MM.1S (cell line): ENCODE data around the gene FASTK.

Experiments used
- EZH2 ChIP-seq: fragments of 300-600 bp; sonication (generic); optimal IDR thresholded peaks from 2 replicates; pipeline ENCODE3; 2017; ENCODE audit warnings: low read depth, mild to moderate bottlenecking, antibody characterized with exemption, low read length, mixed read lengths
- EZH2phosphoT487 ChIP-seq: fragments of 300-600 bp; sonication (generic); IDR thresholded peaks from 2 replicates; pipeline ENCODE4 v1.6.1; 2018; ENCODE audit warnings: antibody characterized with exemption, low read length
- TF ChIP-seq, protein P1 (sequence below): fragments of 300-600 bp; sonication (generic); IDR thresholded peaks from 2 replicates; pipeline ENCODE4 v1.5.1; 2016; ENCODE audit warnings: antibody characterized with exemption, low read length, mixed read lengths

DNA sequence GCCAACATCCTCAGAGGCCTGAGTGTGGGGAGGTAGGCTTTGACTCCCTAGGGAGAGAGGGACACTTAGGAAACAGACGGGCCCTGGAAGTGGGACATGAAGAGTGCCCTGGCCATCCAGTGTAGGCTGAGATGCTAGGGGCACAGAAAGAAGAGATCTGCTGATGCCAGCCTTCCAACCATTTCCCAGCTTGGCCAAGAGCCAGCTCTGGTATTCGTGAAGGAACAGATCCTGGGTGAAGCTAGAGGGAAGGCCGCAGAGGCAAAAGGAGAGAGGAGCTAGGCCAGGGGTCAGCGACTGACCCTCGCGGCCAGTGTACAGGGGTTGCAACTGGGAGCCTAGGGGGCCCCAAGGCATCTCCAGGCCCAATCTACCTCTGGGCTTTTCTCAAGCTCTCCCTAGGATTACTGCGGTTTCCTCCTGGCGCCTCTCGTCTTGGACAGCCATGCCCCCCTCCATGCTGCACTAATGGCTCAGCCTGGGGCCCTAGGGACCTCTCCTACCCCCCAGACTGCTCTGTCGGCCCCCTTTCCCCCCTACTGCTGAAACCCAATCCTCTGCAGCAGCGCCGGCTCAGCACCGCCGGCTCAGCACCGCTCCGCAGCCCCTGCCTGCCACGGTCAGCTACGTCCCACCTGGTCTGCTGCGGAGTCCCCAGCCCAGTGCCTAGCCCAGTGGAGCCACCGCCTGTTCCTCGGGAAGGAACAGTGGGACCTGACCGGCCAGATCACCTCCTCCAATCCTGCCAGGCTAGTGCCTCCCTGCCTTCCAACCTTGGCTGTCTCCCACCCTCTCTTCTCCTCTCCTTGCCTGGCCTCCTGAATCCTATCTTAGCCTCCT, 32.4 kb downstream of the FASTK start, which contains the start of gene ASIC3:
- TF ChIP-seq, protein P1, sequence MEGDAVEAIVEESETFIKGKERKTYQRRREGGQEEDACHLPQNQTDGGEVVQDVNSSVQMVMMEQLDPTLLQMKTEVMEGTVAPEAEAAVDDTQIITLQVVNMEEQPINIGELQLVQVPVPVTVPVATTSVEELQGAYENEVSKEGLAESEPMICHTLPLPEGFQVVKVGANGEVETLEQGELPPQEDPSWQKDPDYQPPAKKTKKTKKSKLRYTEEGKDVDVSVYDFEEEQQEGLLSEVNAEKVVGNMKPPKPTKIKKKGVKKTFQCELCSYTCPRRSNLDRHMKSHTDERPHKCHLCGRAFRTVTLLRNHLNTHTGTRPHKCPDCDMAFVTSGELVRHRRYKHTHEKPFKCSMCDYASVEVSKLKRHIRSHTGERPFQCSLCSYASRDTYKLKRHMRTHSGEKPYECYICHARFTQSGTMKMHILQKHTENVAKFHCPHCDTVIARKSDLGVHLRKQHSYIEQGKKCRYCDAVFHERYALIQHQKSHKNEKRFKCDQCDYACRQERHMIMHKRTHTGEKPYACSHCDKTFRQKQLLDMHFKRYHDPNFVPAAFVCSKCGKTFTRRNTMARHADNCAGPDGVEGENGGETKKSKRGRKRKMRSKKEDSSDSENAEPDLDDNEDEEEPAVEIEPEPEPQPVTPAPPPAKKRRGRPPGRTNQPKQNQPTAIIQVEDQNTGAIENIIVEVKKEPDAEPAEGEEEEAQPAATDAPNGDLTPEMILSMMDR = no peak
- TF ChIP-seq EZH2 (no peak), EZH2phosphoT487 (no peak)
